ENCODE measurements around the gene C1orf167. TPM values are rescaled to one million over a fixed set of nuclear protein-coding genes. Genes with fewer than 3 reads are reported as not detected.
"Not testable (repeated sequence)": the region's sequence is repeated elsewhere in the genome, so short reads cannot be mapped to it uniquely, and the experiment has no call there.

The C1orf167 gene
- polyA plus RNA-seq, 4 donors: 0.10 to 0.15 TPM; not detected in 2

DNA sequence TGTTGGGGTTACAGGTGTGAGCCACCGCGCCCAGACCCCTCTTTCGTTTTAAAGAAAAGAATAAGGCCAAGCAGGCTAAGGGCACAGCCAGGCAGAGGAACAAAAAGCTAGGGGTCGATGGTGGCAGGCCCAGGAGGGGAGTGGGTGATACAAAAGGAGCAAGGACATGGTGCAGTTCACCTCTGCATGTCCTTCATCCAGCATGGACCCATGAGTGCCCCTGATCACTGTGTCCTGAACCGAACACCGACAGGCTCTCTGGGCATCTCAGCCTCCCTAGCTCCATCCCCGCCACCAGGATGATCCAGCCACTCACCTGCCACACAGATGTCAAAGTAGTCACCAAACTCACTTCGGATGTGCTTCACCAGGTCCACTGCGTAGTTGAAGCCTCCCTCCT is 37.9 kb downstream of the C1orf167 start:
- no peak for DNase-seq (ENCODE audit: low read depth in 4 of 4, low spot score in 3 of 4)

DNA sequence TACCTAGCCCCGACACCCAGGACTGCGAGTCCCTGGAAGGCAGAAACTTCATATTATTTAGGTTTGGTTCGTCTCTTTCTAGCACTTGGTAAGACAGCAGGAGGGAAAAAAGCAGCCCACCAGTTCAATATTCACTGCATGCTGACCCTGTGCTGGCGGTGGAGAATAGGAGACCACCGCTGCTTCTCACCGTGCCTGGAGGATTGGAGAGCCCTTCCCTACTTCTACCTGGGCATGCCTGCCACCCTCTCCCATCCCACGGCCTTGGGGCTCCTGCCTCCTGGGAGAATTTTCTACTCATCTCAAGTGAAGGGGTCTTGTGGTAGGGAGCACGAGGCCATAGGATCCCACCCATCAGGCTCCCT is 38.4 kb downstream of the C1orf167 start:
- no peak for DNase-seq (ENCODE audit: low read depth in 4 of 4, low spot score in 3 of 4)

DNA sequence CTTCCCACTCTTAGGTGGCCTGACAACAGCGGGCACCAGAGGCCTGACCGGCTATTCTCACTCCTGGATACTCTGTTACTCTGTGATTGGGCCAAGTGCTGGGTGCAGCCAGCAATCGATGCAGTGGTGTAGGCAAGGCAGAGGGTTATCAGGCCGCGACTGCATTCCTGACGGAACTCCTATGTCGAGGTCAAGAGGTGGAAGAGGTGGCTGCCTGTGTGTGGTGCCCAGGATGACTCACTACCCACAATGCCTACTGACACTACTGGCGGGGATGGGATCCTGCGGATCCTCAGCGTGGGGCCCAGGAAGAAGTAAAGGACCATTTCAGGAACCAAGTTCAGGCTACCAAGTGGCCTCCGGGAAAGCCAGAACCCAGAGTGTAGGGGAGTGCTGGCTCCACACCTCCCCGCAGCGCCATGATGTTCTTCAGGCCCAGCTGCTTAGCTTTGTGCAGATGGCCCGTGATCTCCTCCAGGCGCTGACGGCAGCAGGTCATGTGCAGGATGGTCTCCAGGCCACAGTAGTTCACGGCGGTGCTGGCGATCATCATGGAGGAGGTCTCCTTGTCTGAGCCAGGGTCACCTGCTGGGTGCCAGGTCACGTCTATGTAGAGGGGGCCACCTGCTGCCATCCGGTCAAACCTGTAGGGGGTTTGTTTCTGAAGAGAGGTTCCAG is 38.9 kb downstream of the C1orf167 start:
- DNase-seq (ENCODE audit: low read depth in 4 of 4, low spot score in 3 of 4): no peak

DNA sequence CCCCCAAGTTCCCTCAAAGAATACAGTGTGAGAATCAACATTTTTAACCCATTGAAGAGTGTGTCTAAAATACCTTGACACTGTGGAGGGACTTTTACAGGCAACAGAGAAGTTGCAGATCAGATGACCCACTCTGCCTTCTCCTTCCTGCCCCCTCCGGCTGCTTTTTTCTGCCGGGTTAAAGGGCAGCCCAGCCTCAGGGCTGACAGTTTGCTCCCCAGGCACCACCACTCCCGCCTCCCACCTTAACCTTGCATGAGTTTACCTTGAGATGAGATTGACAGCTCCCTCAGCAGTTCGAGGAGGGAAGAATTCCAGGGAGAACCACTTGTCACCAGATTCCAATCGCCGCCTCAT is 40.6 kb downstream of the C1orf167 start:
- no peak for DNase-seq (ENCODE audit: low read depth in 4 of 4, low spot score in 3 of 4)

DNA sequence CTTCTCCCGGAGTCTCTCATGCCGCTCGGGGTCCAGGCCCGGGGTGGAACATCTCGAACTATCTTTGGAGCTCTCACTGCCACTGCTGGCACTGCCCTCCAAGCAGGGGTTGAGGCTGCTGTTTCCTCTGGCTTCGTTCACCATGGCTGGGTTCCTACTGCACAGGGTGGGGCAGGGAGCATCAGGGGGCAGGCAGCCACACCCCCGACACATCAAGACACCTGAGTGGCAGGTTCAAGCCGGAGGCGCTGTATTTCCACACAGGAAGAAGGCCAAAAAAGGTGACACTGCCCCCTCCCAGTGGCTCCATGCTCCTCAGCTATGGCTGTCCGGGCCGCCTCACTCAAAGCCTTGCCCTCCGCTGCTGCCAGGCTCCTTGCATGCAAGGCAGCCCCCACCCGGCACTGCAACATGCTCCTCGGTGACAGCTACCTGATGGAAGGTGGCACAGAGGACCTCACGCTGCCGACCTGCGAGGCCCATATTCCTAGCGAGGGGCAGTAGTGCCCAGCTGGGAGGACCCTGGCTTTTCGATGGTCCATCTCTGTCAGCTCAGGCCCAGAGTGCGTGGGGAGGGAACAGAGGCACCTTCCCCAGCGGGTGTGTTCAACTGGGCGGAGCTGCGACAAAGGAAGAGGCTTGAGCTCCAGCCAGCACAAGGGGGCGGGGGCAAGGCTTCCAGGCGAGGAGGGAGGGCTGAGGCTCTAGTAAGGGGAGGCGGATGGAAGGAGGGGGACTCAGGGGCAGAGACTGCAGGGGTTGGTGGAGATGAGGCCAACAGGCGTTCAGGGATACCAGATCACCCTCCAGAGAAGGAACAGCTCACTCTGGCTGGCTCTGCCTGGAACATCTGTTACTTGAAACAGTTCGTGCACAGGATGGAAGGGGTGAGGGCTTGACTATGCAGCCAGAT is 41.2 kb downstream of the C1orf167 start:
- peak in 3 of 4 donors; percentile 76 to 89 (median 80) for DNase-seq (ENCODE audit: low read depth in 4 of 4, low spot score in 3 of 4)

DNA sequence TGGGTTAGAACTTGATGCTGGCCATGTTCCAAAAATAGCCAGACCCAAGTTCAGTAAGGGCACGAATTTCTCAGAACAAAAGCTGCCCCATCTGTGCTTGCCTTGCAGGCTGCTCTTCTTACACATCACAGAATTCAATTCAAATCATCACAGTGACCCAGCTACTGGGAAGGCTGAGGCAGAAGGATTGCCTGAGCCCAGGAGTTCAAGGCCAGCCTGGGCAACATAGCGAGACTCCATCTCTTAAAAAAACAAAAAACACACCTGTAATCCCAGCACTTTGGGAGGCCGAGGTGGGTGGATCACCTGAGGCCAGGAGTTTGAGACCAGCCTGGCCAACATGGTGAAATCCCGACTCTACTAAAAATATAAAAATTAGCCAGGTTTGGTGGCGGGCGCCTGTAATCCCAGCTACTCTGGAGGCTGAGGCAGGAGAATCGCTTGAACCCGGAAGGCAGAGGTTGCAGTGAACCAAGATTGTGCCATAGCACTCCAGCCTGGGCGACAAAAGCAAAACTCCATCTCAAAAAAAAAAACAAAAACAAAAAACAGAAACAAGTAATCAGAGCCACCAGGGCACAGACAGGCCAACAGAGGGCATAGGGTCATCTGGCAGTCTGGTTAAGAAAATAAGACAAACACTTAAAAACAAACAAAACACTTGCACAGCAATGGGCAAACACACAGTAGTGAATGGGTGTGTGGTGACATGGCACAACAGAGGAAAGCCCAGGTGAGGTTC is 42.1 kb downstream of the C1orf167 start:
- not testable (repeated sequence) for DNase-seq (ENCODE audit: low read depth in 4 of 4, low spot score in 3 of 4)

DNA sequence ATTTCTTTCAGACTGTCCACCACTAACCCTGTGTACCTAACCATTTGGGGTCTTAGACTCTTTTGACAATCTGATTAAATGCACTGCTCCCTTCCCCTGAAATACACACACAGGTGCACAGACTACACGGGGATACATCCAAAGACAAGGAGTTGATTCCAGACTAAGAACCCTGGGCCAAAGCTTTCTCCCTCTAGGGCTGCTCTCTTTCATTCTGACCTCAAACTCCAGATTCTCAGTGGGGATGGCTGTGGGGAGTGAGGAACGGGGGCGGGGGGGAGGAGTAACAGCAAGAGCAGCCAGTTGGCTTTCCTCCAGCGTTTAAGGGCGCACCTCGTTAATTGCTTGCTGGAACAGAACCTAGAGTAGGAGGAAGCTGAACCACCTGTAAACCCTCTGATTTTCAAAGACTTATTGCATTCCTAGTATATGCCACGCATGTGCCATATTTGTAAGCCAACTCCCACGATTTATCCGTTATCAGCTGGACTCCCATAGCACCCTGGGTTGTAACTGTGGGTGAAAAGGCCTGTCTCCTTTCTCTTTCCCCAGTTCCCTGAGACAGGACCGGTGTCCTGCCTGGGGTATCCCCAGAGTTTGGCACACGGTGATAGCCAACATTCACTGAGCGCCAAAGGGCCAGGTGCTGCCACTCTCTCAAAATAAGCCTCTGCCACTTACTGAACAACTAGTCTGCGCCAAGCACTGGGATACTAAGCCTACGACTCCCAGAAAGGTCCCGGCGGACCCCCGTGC is 42.9 kb downstream of the C1orf167 start:
- DNase-seq (ENCODE audit: low read depth in 4 of 4, low spot score in 3 of 4): no peak

DNA sequence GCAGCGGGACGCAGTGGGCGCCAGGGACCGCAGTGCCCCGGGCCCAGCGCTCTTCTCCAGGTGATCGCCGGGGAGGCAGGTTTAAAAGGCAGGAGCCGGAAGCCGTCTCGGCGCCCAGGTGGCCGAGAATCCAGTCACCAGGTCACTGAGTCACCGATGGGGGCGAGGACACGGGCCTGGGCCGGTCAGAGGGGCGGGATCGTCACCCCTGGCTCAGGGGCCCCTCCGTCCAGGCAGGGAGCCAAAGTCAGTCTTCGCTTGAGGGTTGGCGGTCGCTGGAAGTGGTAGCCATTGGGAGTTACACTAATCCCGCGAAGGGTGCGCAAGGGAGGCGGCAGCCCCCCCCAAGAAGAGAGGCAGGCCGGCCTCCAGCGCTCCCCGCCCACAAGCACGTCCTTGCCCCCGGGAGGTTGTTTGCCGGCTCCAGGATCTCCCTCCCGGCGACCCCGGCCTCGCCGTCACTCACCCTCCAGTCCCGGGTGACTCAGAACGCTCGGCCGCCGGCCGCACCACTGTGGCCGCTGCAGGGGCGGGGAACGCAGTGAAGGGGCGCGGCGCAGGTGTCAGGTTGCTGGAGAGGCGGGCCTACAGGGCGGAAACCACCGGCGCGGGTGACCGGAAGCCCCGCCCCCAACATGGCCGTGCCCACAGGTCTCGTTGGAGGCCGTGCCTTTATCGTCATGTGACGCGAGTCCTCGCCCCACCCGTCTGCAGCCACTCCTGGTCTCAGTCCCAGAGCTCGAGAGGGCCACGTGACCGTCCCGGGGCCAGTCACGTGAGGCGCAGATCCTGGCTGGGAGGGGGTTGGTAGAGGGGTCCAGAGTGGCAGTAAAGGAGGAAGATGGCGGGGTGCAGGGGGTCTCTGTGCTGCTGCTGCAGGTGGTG is 43.7 kb downstream of the C1orf167 start, which contains the start of the genes CLCN6 and MTHFR:
TSS of gene CLCN6 (plus strand) at position 770 of the 885 bp plus-strand sequence. CDS start at position 842, 72 bp downstream.
TSS of gene MTHFR (minus strand) at position 543 of the 885 bp plus-strand sequence. CDS start 2,848 bp downstream, outside the sequence.
- peak; percentile 97 to 98 (median 97) for DNase-seq (ENCODE audit: low read depth in 4 of 4, low spot score in 3 of 4)

DNA sequence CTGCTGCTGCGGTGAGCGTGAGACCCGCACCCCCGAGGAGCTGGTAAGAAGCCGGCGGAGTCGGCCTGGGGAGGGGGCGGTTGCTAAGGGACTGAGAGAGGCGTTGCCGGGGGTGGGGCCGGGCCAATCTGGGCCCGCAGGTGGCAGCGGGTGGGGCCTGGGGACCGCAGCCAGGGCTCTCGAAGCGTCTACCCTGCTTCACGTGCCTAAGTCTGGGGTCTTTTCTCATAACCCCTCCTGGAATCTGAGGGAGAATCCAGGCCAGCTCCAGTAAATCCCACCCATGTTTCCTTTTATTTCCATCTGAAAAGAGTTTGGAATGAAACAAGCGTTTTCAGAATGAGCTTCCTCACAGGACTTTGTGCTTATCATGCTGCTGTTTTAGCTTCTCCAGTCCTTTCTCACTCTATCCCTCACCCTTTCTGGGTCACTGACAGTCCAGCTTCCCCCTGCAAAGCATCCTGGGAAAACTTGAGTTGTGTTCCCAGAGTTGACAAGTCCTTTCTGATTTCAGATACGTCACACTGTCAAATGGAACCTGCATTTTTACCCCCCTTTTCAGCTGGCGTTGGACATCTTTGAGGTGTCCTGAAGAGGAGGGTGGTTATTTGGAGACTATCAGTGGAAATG is 44.4 kb downstream of the C1orf167 start:
- DNase-seq (ENCODE audit: low read depth in 4 of 4, low spot score in 3 of 4): no peak

DNA sequence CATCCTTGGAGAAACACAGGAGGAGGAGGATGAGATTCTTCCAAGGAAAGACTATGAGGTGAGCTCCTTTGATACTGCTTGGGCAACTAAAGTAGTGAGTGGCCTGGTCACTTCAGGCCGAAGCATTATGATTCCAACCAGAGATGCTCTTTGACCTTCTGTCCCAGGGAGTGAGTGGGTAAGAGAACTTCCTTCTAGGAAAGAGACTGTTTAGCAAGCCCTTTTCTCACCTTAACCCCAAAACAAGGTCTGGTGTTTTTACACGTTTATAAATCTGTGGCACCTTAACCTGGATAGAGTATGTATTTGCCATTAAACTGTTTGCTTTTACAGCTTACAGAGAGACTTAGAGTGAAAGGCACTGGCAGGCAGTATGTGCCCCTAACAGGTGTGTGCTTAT is 45.1 kb downstream of the C1orf167 start:
- DNase-seq (ENCODE audit: low read depth in 4 of 4, low spot score in 3 of 4): no peak

DNA sequence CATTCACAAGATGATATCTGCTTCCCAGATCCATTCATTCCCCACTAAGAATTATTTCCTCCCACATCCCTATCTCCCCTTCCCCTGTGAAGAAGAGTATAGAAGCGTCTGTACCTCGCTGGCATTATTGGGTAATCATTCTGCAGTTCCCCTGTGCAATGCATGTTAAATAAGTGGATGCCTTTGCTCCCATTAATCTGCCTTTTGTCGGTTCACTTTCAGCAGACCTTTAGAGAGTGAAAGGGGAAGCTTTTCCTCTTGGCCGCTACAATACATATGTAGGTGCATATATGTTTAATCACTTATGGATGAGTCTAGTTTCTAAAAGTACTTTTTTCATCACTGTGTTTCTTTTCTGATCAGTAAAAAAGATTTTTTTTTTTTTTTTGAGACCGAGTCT is 51.0 kb downstream of the C1orf167 start:
- DNase-seq (ENCODE audit: low read depth in 4 of 4, low spot score in 3 of 4): no peak

DNA sequence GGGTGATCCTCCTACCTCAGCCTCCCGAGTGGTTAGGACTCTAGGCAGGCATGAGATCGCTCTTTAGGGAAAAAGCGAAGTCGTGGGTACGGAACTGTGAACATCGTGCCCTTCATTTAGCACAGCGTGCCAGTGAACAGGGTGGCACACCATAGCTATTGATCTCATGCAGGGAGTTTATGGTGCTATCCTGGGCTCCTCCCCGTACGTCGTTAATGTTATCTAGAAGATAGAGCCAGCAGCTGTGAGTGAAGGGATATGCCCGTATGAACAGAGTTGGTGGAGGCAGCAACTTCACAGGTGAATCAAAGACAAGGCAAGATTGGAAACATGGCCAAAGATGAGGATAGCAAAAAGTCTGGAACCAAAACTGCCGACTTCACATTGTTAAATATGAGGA is 55.2 kb downstream of the C1orf167 start:
- no peak for DNase-seq (ENCODE audit: low read depth in 4 of 4, low spot score in 3 of 4)

DNA sequence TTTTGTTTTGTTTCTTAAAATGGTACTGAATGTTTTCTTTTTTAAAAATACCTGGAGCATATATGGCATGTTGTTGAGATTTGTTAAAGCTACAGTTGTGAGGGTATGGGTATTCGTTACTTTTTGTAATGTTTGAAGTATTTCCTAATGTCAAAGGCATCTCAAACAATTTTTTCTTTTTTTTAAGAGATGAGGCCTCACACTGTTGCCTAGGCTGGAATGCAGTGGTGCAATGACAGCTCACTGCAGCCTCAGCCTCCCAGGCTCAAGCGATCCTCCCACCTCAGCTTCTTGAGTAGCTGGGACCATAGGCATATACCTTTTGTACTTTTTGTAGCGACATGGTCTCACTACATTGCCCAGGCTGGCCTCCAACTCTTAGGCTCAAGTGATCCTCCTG is 60.1 kb downstream of the C1orf167 start:
- no peak for DNase-seq (ENCODE audit: low read depth in 4 of 4, low spot score in 3 of 4)

DNA sequence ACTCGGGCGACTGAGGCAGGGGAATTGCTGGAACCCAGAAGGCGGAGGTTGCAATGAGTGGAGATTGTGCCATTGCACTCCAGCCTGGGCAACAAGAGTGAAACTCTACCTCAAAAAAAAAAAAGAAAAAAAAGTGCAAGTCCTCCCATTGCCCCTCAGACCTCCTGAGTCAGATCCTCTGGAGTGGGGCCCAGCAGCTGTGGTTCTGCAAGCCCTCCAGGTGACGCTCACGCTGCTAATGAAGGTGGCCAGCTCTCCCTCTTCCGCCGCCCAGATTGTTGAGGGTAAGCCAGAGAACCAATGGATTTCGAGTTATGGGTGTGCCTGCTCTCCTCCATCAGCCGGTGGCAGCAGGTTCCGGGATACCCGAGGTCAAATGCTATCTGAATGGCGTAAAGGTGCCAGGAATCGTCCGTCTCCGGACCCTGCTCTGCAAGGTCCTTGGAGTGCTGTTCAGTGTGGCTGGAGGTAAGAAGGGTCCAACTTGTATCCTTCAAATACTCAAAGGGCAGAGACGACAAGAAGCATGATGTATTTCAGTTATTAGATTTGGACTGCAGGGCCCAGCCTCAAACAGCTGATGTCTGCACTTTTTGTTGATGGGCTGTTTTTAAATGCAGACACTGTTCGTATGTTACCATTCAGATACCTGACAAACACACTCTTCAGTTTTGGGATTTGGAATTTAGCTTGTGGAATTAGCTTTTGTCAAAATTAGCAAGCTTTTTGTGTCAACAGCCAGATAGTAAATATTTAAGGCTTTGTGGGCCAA is 61.6 kb downstream of the C1orf167 start:
- DNase-seq (ENCODE audit: low read depth in 4 of 4, low spot score in 3 of 4): no peak

DNA sequence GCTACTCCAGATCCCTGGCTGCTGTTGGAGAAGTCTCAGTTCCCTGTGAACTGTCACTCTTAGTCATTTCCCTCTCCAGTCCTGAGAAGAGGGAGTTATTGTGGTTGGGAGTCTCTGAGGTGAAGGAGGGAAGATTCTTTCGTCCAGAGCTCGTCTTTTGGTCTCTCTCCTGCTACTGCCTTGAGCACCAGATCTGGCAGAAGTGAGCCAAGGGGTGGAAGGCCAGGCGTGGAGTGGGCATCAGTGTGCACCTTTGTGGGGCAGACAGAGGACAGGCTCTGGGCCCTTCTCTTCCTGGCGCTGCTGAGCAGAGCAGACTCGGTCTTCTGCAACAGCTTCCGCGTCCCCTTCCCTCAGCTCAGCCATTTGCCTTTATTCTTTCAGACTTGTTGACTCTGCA is 63.1 kb downstream of the C1orf167 start:
- DNase-seq (ENCODE audit: low read depth in 4 of 4, low spot score in 3 of 4): no peak

DNA sequence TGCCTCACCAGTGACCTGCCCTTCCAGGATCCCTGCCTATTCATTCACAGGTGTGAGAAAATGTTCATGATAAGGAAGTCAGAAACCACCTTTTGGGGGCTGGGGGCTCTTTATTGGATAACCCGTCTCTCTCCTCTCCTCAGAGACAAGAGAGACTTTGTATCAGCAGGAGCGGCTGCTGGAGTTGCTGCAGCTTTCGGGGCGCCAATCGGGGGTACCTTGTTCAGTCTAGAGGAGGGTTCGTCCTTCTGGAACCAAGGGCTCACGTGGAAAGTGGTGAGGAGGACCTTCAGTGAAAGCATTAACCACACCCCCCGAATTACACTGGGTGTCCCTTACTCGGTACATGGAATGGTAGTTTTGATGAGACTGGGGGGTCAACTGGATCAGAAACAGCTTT is 65.0 kb downstream of the C1orf167 start:
- DNase-seq (ENCODE audit: low read depth in 4 of 4, low spot score in 3 of 4): no peak

DNA sequence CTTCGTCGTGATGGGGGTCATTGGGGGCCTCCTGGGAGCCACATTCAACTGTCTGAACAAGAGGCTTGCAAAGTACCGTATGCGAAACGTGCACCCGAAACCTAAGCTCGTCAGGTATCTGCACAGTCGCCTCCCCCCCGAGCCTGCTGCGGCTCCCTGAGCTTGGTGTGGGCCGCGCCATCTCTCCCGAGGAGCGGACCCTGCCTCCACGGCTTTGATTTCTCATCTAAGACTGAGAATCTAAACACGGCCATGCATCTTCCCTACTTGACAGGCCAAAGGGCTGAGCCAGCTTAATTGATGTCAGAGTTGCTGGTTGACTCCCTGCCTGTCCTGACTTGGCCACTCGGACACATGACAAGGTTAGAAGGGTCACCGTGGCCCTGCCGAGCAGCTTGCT is 66.5 kb downstream of the C1orf167 start:
- no peak for DNase-seq (ENCODE audit: low read depth in 4 of 4, low spot score in 3 of 4)

All from left renal pelvis (tissue), 4 donors.